ENCODE data around the gene UBE2G2.

Gene UBE2G2

GRCh38 chr21:44831227-44831860 lies 29.7 kb upstream of the UBE2G2 start:
- POLR2A ChIA-PET = no interaction called here
- Histone ChIP-seq H3K27me3 (replicated peaks in 2 of 5; ENCODE audit: control insufficient read depth in 4 of 5, insufficient read depth in 5 of 5, low read length in 4 of 5) (no peaks in the 10 kb centered on the region), H3K27ac (ENCODE audit: insufficient read depth in 1 of 2, low read depth in 1 of 2, low read length in 2 of 2, poor library complexity in 1 of 2, severe bottlenecking in 2 of 2) (peak overlapping the region in 1 of 2 experiments; percentile 49), H3K4me3 (ENCODE audit: control insufficient read depth in 1 of 7, extremely low read depth in 1 of 7, insufficient read depth in 4 of 7, low read depth in 2 of 7, low read length in 6 of 7) (peak overlapping the region in 1 of 7 experiments; percentile 4), H3K9me3 (ENCODE audit: control extremely low read depth in 1 of 5, control insufficient read depth in 4 of 5, insufficient read depth in 2 of 5, low read depth in 1 of 5, low read length in 4 of 5) (peaks cover 0 to 26% (median 9%) of the 10 kb centered on the region in 5 experiments), H3K4me1 (ENCODE audit: control extremely low read depth in 1 of 4, control insufficient read depth in 4 of 4, insufficient read depth in 4 of 4, low read length in 3 of 4) (peaks cover 3 to 25% (median 10%) of the 10 kb centered on the region in 4 experiments), H3K36me3 (ENCODE audit: control insufficient read depth in 4 of 4, insufficient read depth in 4 of 4, low read length in 3 of 4) (no peaks in the 10 kb centered on the region)
- DNase-seq = peak; percentile 26 to 78 (median 67)
- WGBS (ENCODE audit: insufficient coverage) = 0% methylated on average over 5 of the region's 7 CpGs
- CTCF ChIA-PET = no interaction called here

DNA sequence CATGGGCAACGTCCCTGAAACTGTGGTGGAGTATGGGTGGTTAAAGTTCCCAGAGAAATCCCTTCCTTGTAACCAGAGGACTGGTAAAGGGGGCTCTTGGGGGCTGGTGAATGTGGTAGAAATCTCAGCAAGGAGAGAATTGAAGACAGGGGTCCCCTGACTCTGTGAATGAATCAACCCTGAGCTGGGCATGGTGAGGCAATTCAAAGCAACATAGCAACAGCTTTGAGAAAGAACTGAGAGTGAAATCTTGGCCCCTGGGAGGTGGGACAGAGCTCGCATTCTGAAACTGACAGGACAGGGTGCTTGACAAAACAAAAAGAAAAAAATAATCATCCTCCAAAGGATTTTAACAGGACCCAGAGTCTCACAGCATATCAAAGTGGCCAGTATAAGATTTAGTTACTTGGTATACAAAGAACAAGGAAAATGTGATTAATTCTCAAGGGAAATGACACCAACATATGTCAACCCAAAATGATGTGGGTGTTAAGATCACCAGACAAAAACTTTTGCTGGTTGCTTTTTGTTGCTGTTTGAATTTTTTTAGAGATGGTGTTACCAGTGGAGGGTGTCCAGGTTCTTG lies 28.0 kb upstream of the UBE2G2 start:
- WGBS (ENCODE audit: insufficient coverage) = no CpG with 5 or more reads among the region's 2 CpGs
- Histone ChIP-seq H3K27ac (ENCODE audit: insufficient read depth in 1 of 2, low read depth in 1 of 2, low read length in 2 of 2, poor library complexity in 1 of 2, severe bottlenecking in 2 of 2) (no peak overlapping the region), H3K9me3 (ENCODE audit: control extremely low read depth in 1 of 5, control insufficient read depth in 4 of 5, insufficient read depth in 2 of 5, low read depth in 1 of 5, low read length in 4 of 5) (peaks cover 0 to 28% (median 9%) of the 10 kb centered on the region in 5 experiments), H3K27me3 (replicated peaks in 2 of 5; ENCODE audit: control insufficient read depth in 4 of 5, insufficient read depth in 5 of 5, low read length in 4 of 5) (no peaks in the 10 kb centered on the region), H3K4me1 (ENCODE audit: control extremely low read depth in 1 of 4, control insufficient read depth in 4 of 4, insufficient read depth in 4 of 4, low read length in 3 of 4) (peaks cover 3 to 25% (median 10%) of the 10 kb centered on the region in 4 experiments), H3K4me3 (ENCODE audit: control insufficient read depth in 1 of 7, extremely low read depth in 1 of 7, insufficient read depth in 4 of 7, low read depth in 2 of 7, low read length in 6 of 7) (no peak overlapping the region), H3K36me3 (ENCODE audit: control insufficient read depth in 4 of 4, insufficient read depth in 4 of 4, low read length in 3 of 4) (no peaks in the 10 kb centered on the region)
- ChIA-PET POLR2A (no interaction called here), CTCF (no interaction called here)
- no peak for DNase-seq

- CTCF ChIA-PET = interaction anchor here (0.6 kb wide), 1 partner anchor 15 kb away, joined by 3 read pairs; no protein-coding TSS in a partner anchor
These were observed 26.9 kb upstream of the UBE2G2 start for GRCh38 chr21:44828362-44829056.

GRCh38 chr21:44823179-44823660 lies 21.6 kb upstream of the UBE2G2 start:
- Histone ChIP-seq H3K27ac (ENCODE audit: insufficient read depth in 1 of 2, low read depth in 1 of 2, low read length in 2 of 2, poor library complexity in 1 of 2, severe bottlenecking in 2 of 2) (no peak overlapping the region), H3K36me3 (ENCODE audit: control insufficient read depth in 4 of 4, insufficient read depth in 4 of 4, low read length in 3 of 4) (no peaks in the 10 kb centered on the region), H3K4me3 (ENCODE audit: control insufficient read depth in 1 of 7, extremely low read depth in 1 of 7, insufficient read depth in 4 of 7, low read depth in 2 of 7, low read length in 6 of 7) (no peak overlapping the region), H3K9me3 (ENCODE audit: control extremely low read depth in 1 of 5, control insufficient read depth in 4 of 5, insufficient read depth in 2 of 5, low read depth in 1 of 5, low read length in 4 of 5) (peaks cover 3 to 46% (median 32%) of the 10 kb centered on the region in 5 experiments), H3K27me3 (replicated peaks in 2 of 5; ENCODE audit: control insufficient read depth in 4 of 5, insufficient read depth in 5 of 5, low read length in 4 of 5) (no peaks in the 10 kb centered on the region), H3K4me1 (ENCODE audit: control extremely low read depth in 1 of 4, control insufficient read depth in 4 of 4, insufficient read depth in 4 of 4, low read length in 3 of 4) (peaks cover 0 to 8% (median 5%) of the 10 kb centered on the region in 4 experiments)
- ChIA-PET CTCF (interaction anchor here (0.7 to 1.6 kb wide), 5 partner anchors 11 to 111 kb away, joined by 3 to 4 read pairs (median 3); no protein-coding TSS in a partner anchor), POLR2A (interaction anchor here (0.8 kb wide), 1 partner anchor 14 kb away, joined by 4 read pairs; no protein-coding TSS in a partner anchor)
- no peak for DNase-seq
- 93% methylated on average over 1 of the region's 1 CpG for WGBS (ENCODE audit: insufficient coverage)

More at GRCh38 chr21:44828362-44829056, 26.9 kb upstream of the UBE2G2 start:
- WGBS (ENCODE audit: insufficient coverage) = 97% methylated on average over 3 of the region's 4 CpGs
- peak in 2 of 3 donors; percentile 28 to 42 for DNase-seq
- Histone ChIP-seq H3K9me3 (ENCODE audit: control extremely low read depth in 1 of 5, control insufficient read depth in 4 of 5, insufficient read depth in 2 of 5, low read depth in 1 of 5, low read length in 4 of 5) (peaks cover 0 to 31% (median 11%) of the 10 kb centered on the region in 5 experiments), H3K27me3 (replicated peaks in 2 of 5; ENCODE audit: control insufficient read depth in 4 of 5, insufficient read depth in 5 of 5, low read length in 4 of 5) (no peaks in the 10 kb centered on the region), H3K4me3 (ENCODE audit: control insufficient read depth in 1 of 7, extremely low read depth in 1 of 7, insufficient read depth in 4 of 7, low read depth in 2 of 7, low read length in 6 of 7) (no peak overlapping the region), H3K27ac (ENCODE audit: insufficient read depth in 1 of 2, low read depth in 1 of 2, low read length in 2 of 2, poor library complexity in 1 of 2, severe bottlenecking in 2 of 2) (no peak overlapping the region), H3K36me3 (ENCODE audit: control insufficient read depth in 4 of 4, insufficient read depth in 4 of 4, low read length in 3 of 4) (no peaks in the 10 kb centered on the region), H3K4me1 (ENCODE audit: control extremely low read depth in 1 of 4, control insufficient read depth in 4 of 4, insufficient read depth in 4 of 4, low read length in 3 of 4) (peaks cover 3 to 25% (median 10%) of the 10 kb centered on the region in 4 experiments)
- POLR2A ChIA-PET = no interaction called here

- Histone ChIP-seq H3K27me3 (replicated peaks in 2 of 5; ENCODE audit: control insufficient read depth in 4 of 5, insufficient read depth in 5 of 5, low read length in 4 of 5) (no peaks in the 10 kb centered on the region), H3K9me3 (ENCODE audit: control extremely low read depth in 1 of 5, control insufficient read depth in 4 of 5, insufficient read depth in 2 of 5, low read depth in 1 of 5, low read length in 4 of 5) (peaks cover 3 to 41% (median 28%) of the 10 kb centered on the region in 5 experiments), H3K27ac (ENCODE audit: insufficient read depth in 1 of 2, low read depth in 1 of 2, low read length in 2 of 2, poor library complexity in 1 of 2, severe bottlenecking in 2 of 2) (no peak overlapping the region), H3K36me3 (ENCODE audit: control insufficient read depth in 4 of 4, insufficient read depth in 4 of 4, low read length in 3 of 4) (no peaks in the 10 kb centered on the region), H3K4me3 (ENCODE audit: control insufficient read depth in 1 of 7, extremely low read depth in 1 of 7, insufficient read depth in 4 of 7, low read depth in 2 of 7, low read length in 6 of 7) (no peak overlapping the region), H3K4me1 (ENCODE audit: control extremely low read depth in 1 of 4, control insufficient read depth in 4 of 4, insufficient read depth in 4 of 4, low read length in 3 of 4) (peaks cover 0 to 8% (median 5%) of the 10 kb centered on the region in 4 experiments)
- ChIA-PET POLR2A (interaction anchor here (0.8 to 1.2 kb wide), 2 partner anchors 14 to 53 kb away, joined by 4 read pairs; no protein-coding TSS in a partner anchor), CTCF (interaction anchor here (0.7 to 1.6 kb wide), 7 partner anchors 10 to 112 kb away, joined by 3 to 4 read pairs (median 3); no protein-coding TSS in a partner anchor)
- WGBS (ENCODE audit: insufficient coverage) = no CpG with 5 or more reads among the region's 5 CpGs
- DNase-seq = peak in 2 of 3 donors; percentile 59 to 64
These were observed 21.0 kb upstream of the UBE2G2 start for GRCh38 chr21:44822484-44823178.

DNA sequence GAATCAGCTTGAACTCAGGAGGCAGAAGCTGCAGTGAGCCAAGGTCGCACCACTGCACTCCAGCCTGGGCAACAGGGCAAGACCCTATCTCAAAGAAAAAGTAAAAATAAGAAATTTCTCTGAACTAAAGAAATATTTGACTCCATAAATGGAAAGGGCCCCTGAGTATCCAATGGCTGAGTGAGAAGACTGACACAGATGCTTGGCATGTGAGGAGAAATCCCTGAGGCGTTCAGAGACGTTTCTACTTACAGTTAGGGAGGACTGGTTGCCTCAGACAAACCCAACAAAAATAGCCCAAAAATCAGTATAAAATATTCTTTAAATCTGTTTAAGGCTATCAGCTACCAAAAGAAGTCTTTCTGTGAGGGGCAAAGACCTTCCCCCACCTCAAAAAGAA lies 19.2 kb upstream of the UBE2G2 start:
- peaks cover 3 to 32% (median 20%) of the 10 kb centered on the region in 5 experiments for H3K9me3 ChIP-seq (ENCODE audit: control extremely low read depth in 1 of 5, control insufficient read depth in 4 of 5, insufficient read depth in 2 of 5, low read depth in 1 of 5, low read length in 4 of 5)
- no peak for DNase-seq
- POLR2A ChIA-PET = interaction anchor here (0.6 to 0.8 kb wide), 2 partner anchors 34 to 119 kb away, joined by 3 read pairs; no protein-coding TSS in a partner anchor
- no peak overlapping the region for H3K27ac ChIP-seq (ENCODE audit: insufficient read depth in 1 of 2, low read depth in 1 of 2, low read length in 2 of 2, poor library complexity in 1 of 2, severe bottlenecking in 2 of 2)
- no peaks in the 10 kb centered on the region for H3K27me3 ChIP-seq (replicated peaks in 2 of 5; ENCODE audit: control insufficient read depth in 4 of 5, insufficient read depth in 5 of 5, low read length in 4 of 5)
- CTCF ChIA-PET = interaction anchor here (0.6 to 1.5 kb wide), 2 partner anchors 14 to 21 kb away, joined by 3 read pairs; no protein-coding TSS in a partner anchor
- H3K4me1 ChIP-seq (ENCODE audit: control extremely low read depth in 1 of 4, control insufficient read depth in 4 of 4, insufficient read depth in 4 of 4, low read length in 3 of 4) = peaks cover 0 to 20% (median 15%) of the 10 kb centered on the region in 4 experiments
- WGBS (ENCODE audit: insufficient coverage) = no CpG with 5 or more reads among the region's 3 CpGs
- no peaks in the 10 kb centered on the region for H3K36me3 ChIP-seq (ENCODE audit: control insufficient read depth in 4 of 4, insufficient read depth in 4 of 4, low read length in 3 of 4)
- no peak overlapping the region for H3K4me3 ChIP-seq (ENCODE audit: control insufficient read depth in 1 of 7, extremely low read depth in 1 of 7, insufficient read depth in 4 of 7, low read depth in 2 of 7, low read length in 6 of 7)
